Measurements from ENCODE around the gene RBBP4.

The RBBP4 gene

GRCh38 chr1:32724678-32725614 lies 73.9 kb downstream of the RBBP4 start:
- no peak for DNase-seq

GRCh38 chr1:32725615-32725982 lies 74.6 kb downstream of the RBBP4 start:
- DNase-seq, result no peak

DNA sequence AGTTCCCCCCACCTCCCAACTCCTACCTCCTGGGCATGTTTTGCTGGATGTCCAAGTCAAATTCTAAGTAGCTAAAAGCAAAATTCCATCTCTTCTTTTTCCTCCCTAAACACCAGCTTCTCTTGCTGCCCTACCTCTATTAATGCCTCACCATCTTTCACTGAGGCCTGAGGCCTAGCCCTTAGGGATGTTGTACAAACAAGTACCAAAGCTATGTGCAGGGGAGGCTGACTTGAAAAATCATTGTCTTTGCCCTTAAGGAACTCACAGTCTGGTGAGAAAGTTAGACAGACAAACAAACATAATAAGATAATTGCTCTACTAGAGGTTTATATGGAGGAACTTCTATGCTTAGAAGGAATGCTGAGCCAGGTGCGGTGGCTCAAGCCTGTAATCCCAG lies 76.9 kb downstream of the RBBP4 start:
- DNase-seq, result no peak

DNA sequence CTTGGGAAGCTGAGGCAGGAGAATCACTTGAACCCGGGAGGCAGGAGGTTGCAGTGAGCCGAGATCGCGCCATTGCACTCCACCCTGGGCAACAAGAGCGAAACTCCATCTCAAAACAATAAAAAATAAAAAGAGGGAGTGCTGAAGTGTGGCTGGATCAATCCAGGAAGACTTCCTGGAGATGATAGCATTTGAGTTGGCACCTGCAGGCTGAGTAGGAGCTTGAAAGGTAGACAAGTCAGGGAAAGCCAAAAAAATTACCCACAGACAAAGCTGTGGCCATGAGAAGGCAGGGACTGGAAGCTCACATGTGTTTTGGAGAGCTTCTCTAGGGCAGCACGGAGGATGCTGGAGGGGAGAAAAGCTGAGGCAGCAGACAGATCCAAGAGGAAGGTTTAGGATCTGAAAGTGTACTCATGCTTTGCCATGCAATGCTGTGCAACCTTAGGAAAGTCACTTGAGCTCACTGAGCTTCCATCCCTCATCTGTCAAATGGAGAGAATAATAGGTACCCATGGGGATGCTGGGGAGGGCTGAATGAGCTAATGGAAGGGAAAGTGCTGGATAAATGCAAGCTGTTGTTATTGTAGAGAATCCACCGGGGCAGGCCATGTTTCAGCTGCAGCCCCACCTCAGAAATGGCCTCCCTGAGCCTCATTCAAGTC lies 77.5 kb downstream of the RBBP4 start:
- no peak for DNase-seq

DNA sequence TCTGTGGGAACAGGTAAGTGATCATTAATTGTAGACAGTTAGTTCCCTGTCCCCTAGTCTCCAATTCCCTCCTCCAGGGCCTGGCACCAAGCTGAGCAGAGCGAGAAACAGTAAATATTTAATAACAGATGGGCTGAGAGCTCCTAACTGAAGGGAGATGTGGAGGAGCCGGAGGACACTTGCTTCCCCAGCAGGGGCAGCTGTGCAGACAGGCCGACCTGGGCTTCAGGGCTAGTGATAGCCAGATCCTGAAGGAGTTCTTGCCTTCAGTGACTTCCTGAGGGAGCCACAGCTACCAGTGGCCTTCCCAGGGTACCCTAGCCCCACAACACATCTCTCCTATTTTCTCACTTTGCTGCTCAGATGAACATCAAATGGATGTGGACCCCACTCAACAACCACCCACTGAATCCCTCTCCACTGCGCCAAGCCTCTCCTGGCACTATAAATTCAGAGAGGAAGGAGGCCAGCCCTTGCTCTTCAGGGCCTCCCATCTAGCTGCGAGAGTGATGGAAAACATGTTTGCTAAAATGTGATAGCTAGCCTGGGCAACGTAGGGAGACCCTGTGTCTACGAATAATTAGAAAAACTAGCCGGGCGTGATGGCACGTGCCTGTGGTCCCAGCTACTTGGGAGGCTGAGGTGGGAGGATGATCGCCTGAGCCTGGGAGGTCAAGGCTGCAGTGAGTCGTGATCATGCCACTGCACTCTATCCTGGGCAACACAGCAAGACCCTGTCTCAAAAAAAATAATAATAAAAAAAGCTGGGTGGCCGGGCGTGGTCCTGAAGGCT lies 78.4 kb downstream of the RBBP4 start:
- no peak for DNase-seq

- DNase-seq, result no peak
Measured at GRCh38 chr1:32733582-32734321, 82.7 kb downstream of the RBBP4 start.

Data from DMS79 treated with DMSO at 0.1 percent for 48 hours (cell line).